Renal pelvis (tissue), 4 donors: Measurements from ENCODE around the gene HAT1. TPM values are rescaled to one million over a fixed set of nuclear protein-coding genes. Genes with fewer than 3 reads are reported as not detected.
"Not testable (repeated sequence)": the region's sequence is repeated elsewhere in the genome, so short reads cannot be mapped to it uniquely, and the experiment has no call there.

Source experiments
- DNase-seq: peaks from one replicate; pipeline ENCODE4 v3.0.0-alpha.2; 2013
- polyA plus RNA-seq, 3 donors: library from polyadenylated mRNA; unstranded; fragments of 120-200 nt; gene quantifications; one replicate each; pipeline ENCODE4 v1.2.1, GENCODE V29; 2013; ENCODE audit not compliant: insufficient read length in 3 of 3

Gene HAT1
- polyA plus RNA-seq, 3 donors: 54.7 to 62.5 (median 59.1) TPM

DNA sequence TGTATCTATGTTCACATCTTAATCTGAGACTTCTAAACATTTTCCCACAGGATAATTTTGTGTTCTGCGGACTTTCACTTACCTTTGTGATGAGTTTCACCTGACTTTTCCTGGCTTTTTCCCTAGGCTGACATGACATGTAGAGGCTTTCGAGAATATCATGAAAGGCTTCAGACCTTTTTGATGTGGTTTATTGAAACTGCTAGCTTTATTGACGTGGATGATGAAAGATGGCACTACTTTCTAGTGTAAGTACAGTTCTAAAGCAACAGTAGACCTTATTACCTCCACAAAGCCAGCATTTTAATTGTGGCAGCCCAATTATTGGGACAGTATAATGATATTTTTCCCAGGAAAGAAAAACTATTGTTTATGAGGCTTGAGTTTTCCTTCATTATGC, 43.4 kb downstream of the HAT1 start:
- no peak for DNase-seq

DNA sequence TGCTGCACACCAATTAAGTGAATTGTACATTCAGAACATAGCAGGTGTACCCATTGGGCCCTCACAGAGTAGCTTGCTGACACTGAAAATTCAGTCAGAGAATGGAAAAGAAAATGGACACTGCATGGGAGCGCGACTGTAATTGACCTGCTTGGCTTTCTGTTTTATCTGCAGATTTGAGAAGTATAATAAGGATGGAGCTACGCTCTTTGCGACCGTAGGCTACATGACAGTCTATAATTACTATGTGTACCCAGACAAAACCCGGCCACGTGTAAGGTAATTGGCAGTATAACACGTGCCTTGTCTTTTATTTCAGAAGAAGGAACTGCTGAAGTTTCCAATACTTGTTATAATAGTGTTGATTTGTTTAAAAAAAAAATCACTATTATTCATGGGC, 44.0 kb downstream of the HAT1 start:
- DNase-seq: no peak

DNA sequence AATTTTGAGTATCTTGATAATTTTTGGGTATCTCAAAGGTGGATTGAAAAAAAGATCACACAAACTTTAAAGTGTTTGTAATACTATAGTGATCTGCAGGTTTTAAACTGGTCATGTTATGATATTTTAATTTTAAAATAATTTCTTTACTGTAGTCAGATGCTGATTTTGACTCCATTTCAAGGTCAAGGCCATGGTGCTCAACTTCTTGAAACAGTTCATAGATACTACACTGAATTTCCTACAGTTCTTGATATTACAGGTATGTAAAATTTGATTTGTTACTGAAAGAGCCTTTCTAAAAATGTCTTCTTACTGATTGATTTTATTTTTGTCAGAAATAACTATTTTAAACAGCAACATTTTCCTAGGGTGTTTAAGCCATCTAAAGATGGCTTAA, 44.4 kb downstream of the HAT1 start:
- no peak for DNase-seq

DNA sequence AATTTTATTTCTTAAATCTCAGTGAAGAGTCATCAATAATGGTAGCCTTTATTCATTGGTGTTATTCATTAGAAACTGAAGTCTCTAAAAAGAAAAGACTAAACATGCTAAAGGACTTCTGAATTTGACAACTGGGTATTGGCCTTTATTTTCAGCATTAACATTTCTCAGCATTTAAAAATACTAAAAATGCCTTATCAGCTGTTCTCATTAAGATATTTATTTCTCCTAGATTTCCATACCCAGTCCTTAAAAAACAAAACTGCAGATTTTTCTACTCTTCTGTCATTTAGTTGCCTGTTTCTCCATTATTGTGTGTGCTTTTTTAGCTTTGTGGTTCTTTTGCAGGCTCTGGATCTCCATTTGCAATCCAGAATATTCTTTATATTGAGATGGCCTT, 46.2 kb downstream of the HAT1 start:
- DNase-seq: no peak

DNA sequence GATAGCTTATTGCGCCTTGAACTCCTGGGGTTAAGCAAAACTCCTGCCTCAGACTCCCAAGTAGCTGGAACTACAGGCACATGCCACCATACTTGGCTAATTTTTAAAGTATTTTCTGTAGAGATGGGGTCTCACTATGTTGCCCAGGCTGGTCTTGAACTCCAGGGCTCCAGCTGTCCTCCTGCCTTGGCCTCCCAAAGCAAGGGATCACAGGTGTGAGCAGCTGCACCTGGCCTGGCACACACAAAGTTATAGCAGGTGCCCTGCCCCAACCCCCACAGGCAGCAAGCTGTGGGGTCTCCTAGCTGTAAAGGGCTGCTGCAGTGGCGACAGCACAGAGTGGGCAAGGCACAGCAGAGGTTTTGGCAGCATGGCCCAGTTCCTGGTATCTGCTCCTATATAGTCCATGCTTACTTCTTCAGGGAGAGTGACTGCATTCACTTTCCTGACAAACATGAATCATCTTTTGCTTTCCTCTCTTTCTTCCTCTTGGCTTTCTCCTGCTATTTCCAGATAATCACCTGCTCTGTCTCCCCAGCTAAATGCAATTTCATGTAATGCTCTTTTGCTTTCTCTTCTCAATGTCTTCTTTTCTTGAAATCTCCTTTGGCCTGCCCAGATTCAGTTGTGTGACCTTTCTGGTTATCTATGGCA, 50.2 kb downstream of the HAT1 start:
- no peak for DNase-seq

DNA sequence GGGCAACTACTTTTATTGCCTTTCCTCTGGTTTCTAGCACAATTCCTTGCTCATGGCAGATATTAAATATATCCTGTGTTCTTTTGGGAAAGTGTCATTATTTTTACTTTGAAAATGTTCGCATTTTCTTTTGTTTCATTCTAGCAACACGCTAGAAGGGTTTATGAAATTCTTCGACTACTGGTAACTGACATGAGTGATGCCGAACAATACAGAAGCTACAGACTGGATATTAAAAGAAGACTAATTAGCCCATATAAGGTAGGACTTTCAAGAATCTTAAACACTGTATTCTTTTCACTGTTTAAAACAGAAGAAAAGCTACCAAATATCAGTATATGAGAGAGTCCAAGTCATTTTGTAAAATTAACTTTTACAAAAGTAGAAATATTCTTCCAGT, 56.8 kb downstream of the HAT1 start:
- DNase-seq: no peak

DNA sequence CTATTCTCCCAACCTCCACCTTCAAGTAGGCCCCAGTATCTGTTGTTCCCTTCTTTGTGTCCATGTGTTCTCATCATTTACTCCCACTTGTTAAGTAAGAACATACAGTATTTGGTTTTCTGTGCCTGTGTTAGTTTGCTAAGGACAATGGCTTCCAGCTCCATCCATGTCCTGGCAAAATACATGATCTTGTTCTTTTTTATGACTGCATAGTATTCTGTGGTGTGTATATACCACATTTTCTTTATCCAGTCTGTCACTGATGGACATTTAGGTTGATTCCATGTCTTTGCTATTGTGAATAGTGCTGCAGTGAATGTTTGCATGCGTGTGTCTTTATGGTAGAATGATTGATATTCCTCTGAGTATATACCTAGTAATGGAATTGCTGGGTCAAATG, 61.7 kb downstream of the HAT1 start:
- not testable (repeated sequence) for DNase-seq

DNA sequence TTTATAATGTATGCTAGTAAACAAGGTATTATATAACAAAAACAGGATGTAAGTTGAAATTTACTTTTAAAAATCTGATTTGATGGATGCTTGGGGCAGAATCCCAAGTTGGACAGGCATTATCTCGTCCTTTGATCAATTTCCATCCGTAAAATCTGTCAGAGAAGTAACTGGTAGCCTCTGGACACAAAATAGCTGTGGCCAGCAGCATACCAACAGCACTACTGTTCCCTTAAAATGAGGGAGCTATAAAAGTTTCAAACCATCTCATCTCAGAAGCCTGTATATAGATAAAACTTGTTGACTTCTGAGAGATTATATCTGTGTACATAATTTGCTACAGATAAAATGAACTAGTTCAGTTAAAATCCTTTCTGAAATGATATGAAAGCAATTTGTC, 62.8 kb downstream of the HAT1 start:
- no peak for DNase-seq

DNA sequence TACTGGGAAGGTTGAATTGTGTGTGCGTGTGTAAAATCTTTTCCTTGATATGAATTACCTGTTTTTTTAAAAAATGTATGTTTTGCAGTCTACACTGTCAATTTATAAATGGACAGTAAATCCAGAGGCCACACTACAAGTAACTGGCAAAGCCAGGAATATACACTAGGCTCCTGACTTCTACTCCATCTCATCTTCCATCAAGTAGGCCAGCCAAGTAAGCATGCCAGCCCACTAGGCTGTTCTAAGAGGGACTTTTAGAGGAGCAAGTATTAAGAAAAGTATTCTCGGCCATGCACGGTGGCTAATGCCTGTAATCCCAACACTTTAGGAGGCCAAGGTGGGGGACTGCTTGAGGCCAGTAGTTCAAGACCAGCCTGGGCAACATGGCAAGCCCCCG, 64.5 kb downstream of the HAT1 start:
- no peak for DNase-seq

DNA sequence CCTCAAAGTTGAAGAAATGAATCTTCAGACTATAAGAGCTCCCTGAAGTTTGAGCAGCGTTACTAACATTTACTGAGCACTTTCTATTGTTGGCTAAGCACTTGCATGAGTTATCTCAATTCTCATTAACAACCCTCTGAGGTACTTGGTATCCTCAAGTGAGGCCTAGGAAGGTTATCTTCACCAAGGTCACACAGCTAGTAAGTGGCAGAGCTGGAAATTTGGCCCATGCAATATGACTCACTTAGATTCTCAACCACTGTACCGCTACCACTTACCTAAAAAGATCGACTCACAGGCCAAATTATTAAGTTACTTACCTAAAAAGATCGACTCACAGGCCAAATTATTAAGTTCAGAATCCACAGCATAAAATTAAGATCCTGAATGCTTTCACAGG, 68.8 kb downstream of the HAT1 start:
- DNase-seq: no peak

DNA sequence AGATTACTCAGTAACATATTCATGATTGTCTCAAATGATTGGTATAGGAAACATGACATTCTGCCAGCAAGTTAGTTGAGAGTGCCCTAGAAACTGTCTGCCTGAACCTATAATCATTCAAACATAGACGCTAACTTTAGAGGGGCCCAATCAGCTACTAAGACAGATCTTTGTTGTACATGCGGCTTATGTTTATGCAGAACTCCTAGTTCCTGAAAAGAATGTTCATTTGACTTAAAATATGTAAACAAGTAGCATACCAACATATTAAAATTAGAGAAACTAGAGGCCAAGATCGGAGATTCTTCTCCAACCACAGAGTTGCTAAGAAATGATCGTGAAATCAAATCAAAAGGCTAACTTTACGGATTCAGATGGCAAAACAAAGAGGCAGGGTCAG, 73.3 kb downstream of the HAT1 start:
- no peak for DNase-seq

DNA sequence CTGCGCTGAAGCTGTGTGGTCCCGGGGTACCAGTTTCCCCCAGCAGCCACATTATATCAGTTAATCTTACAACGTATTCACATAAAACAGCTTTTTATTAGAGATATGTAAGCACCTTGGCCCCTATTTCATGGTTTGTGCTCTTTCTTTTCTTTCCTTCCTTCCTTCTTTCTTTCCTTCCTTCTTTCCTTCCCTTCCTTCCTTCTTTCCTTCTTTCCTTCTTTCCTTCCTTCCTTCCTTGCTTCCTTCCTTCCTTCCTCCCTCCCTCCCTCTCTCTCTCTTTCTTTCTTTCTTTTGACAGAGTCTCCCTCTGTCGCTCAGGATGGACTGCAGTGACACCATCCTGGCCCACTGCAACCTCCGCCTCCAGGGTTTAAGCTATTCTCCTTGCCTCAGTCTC, 73.8 kb downstream of the HAT1 start:
- no peak for DNase-seq

DNA sequence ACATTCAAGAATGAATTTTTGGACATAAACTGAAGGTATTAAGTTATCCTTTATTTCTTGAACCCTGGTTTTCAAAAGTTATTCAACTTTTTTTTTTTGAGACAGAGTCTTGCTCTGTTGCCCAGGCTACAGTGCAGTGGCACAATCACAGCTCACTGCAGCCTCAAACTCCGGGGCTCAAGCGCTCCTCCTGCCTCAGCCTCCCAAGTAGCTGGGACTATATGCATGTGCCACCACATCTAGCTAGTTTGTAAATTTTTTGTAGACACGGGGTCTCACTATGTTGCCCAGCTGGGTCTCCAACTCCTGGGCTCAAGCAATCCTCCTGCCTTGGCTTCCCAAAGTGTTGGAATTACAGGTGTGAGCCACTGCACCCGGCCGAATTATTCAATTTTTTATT, 74.8 kb downstream of the HAT1 start:
- not testable (repeated sequence) for DNase-seq

DNA sequence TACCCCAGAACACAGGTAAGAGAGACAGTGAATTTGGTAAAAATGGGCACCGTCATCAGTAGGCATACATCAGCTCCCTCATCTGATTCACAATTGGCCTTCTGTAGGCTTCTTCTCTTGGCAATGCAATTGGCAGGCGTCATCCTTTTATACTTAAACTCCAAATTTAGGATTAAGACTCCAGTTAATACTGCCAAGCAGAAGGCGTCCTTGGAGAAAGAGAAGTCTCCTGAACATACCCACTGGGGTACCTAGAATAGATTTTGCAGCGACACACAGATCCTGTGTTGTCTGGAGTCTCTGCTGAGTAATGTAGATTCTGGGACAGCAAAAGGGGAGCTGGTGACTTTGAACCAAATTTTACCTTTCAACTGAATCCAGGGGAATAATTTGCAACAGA, 76.9 kb downstream of the HAT1 start:
- DNase-seq: no peak

DNA sequence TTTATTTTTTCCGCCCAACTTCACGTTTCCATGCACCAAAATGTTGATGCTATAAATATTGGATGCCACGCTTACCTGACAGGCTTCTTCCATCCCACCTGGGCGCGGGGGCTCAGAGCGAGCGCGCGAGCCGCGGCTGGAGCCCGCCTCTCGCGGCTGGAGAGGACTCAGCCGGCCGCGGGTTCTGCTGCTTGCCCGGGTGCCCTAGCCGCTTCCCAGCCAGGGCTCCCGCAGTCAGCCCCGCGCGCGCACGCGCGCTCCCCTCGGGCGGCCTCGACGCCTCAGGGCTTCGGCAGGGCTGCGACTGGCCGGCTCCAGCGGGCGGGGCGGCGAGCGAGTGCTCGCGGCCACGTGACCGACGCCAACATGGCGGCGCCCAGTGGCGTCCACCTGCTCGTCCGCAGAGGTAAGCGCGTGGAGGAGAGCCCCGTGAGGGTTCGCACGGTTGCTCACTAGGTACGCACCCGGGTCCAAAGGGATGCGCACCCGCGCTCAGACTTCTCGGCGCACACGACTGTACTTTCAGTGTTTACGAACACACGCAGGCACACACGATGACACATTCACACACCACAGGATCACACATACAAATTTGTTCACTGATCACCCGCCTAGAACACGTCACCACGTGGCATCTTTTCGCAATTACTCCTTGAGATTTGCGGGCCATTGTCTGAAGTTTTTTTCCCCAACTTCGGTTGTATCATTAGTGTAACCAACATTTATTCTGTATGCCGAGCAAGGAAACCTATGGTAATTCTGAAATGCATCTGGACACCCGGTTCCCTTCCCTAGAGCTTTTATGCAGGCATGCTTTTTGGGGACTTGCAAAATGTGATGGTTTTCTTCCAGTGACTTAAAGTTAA, 77.6 kb downstream of the HAT1 start, which contains the start of gene METAP1D:
TSS of gene METAP1D (plus strand) at position 350 of the 866 bp plus-strand sequence. CDS start at position 367, 17 bp downstream.
- peak; percentile 89 for DNase-seq

DNA sequence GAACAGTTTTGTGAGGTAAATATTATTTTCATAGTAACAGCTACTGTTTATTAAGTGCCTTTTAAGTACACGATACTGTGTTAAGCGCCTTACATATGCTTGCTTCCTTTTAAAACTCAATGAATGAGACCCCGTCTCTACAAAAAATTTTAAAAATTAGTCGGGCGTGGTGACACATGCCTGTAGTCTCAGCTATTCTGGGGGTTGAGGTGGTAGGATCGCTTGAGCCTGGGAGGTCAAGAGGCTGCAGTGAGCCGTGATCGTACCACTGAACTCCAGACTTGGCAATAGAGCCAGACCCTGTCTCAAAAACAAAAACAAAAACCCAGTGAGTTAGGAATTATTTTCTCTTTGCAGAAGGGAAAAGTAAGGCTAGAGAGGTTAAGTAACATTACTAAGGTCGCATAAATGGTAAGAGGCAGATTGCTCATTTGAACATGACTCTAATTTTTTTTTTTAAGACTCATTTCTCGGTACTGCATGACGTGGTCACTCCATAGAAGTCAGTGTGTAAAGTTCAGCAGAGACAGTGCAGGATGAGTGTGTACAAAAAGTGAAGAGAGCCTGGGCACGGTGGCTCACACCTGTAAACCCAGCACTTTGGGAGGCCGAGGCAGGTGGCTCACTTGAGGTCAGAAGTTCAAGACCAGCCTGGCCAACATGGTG, 78.6 kb downstream of the HAT1 start:
- DNase-seq: no peak

DNA sequence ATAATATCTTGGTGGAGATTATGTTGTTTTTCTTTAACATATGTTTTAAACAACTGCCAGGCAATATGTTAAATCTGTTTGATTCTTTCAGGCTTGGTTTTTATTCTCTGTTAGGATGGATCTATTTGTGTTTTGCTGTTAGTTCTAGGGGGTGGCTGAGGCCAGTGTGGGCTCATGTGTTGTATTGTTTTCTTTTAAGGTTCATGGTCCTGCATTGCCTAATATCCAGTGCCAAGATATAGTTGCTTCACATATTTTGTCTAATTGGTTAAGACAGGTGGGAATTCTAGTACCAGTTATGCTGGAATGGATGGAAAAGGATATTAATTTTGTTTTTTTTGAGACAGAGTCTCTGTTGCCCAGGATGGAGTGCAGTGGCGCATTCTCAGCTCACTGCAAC, 85.1 kb downstream of the HAT1 start:
- DNase-seq: no peak

DNA sequence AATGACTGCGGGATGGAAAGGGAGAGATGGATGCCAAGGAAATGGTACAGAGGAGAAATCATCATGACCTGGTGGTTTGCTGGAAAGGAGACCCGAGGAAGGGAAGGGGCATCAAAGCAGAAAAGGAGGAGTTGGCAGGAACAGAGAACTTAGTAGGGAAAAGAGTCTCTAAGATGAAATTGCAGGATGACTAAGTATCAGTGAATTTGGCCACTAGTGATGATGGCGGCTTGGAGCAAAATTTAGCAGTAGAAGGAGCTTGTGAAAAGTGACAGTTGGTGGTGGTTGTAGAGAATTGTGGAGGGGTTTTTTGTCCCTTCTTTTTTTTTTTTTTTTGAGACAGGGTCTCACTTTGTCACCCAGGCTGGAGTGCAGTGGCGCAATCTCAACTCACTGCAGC, 87.6 kb downstream of the HAT1 start:
- no peak for DNase-seq

DNA sequence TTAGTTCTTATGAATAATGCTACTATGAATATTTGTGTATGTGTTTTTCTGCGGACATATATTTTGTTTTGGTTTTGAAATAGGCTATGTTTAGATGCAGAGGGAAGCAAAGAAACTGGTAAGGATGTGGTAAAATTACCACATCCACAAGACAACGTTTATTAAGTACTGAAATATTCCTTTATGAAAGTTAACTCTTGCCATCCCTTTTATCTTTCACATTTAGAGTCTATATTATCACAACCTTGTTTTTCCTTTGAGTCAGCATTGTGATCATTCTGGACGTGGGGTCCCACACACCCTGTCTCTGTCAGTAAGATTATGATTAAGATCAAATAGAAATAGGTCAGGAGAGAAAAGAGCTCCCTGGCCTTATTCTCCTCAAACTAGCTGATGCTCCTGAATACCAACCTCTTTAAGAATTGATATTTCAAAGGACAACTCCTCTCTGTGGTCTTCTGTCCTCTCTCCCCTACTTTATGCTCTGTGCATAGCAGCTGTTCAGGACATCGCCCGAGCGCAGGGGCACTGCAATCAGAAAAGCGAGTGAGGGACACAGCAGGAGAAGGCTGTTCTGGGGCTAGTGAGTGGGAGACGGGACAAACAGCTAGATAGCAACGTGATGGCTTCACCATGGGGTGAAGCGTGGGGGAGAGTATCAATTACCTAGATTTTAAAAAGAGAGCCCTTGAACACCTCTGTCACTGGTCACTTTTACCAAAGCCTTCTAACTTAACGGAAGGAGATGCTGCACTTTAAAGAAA, 89.7 kb downstream of the HAT1 start:
- DNase-seq: no peak

DNA sequence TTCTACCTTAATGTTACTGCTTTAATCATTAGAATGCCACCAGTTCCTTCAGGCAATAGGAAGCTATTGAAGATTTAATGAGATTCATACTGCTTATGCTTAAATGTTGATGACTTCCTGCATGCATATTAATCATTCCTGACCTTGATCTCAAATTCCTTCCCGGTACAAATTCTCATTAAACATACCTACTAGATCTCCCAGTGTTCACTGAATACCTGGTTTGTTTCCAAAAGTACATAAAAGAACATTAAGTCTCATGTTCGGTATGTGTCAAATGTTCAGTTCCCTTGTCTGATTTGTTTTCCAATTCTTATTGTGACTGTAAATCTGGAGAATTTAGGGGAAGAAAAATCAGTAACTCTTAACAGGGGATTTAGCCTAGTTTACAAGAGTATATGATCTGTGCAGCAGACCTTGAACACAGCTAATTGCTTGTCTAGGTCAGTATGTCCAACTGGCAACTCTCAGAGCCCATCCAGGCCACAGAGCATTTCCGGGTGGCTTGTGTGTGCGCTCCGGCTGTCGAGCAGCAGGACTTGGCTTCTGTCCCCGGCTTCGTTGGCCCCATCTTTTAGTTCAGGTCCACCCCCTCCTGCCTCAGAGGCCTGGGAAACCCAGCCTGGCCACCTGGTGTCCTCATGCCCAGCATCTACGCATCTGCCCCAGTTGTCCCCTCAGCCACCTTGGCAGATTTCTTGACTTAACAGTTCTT, 90.6 kb downstream of the HAT1 start:
- peak; percentile 44 for DNase-seq

DNA sequence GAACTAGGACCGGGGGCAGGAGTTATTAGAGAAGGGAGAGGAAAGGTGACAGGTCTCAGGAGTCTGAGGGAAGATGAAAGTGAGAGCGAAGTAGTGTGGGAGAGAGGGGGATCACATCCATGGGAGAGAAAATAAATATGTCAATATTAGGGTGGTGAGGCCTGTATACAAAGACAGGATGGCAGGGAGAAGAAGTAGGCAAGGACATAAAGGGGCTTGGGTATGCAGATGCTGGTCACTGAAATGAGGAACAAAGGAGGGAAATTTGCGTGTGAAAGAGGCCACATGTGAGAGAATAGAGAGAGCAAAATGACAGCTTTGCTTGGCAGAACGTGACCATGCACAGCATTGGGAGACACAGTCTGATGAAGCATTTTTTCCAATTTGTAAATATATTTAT, 91.1 kb downstream of the HAT1 start:
- no peak for DNase-seq
